Endothelial cell of umbilical vein (primary cell): ENCODE results near the gene MEAK7. TPM values are rescaled to one million over a fixed set of nuclear protein-coding genes. Genes with fewer than 3 reads are reported as not detected.

Experiments
- BruUV-seq: library from RNA; stranded (reverse); fragments of 400-500 nt; replicated peaks from 2 replicates; lab custom pipeline; 2021; lab: Mats Ljungman, UMichigan
- CTCF ChIA-PET: fragments of 300-600, 350-600 bp; sonication (Branson Sonifier 250); formaldehyde crosslinking; loops from one replicate; lab custom pipeline; 2021; ENCODE audit warnings: antibody characterized with exemption, inconsistent platforms; lab: Charles Lee
- POLR2A ChIA-PET: fragments of 300-600, 350-600 bp; sonication (Branson Sonifier 250); formaldehyde crosslinking; loops from one replicate; lab custom pipeline; 2021; ENCODE audit warnings: antibody characterized with exemption, inconsistent platforms; lab: Charles Lee
- DNase-seq: peaks from one replicate; pipeline ENCODE4 v3.0.0-alpha.2; 2011; ENCODE audit warnings: low read depth, low spot score
- FAIRE-seq: peaks from 2 replicates; lab custom pipeline; 2011; peaks lifted over from hg19 to GRCh38; lab: Jason Lieb, UNC
- H2AFZ ChIP-seq: 2 replicates; pipeline ENCODE4 v1.6.0; 2012; ENCODE audit warnings: low read depth, low read length, control low read depth, inconsistent platforms
- H3K27ac ChIP-seq: 2 replicates; pipeline ENCODE4 v1.5.1; 2011; ENCODE audit warnings: low read depth, mild to moderate bottlenecking, control low read depth, low read length, moderate library complexity; ENCODE audit not compliant: insufficient read depth
- H3K27me3 ChIP-seq, 2 experiments: 2 replicates each; pipeline versions ENCODE4 v1.6.0 to v1.6.1; 2011; ENCODE audit warnings: low read length in 2 of 2, mixed read lengths in 1 of 2; ENCODE audit not compliant: control insufficient read depth in 2 of 2, insufficient read depth in 2 of 2
- H3K36me3 ChIP-seq, 2 experiments: 2 replicates in 1 of 2; 3 replicates in 1 of 2; pipeline ENCODE4 v1.5.1; 2011; ENCODE audit warnings: low read length in 2 of 2, mild to moderate bottlenecking in 1 of 2, moderate library complexity in 1 of 2; ENCODE audit not compliant: control insufficient read depth in 2 of 2, insufficient read depth in 2 of 2; ENCODE audit errors: extremely low read depth in 1 of 2
- H3K4me1 ChIP-seq: 3 replicates; pipeline ENCODE4 v1.5.1; 2011; ENCODE audit warnings: mild to moderate bottlenecking, low read length; ENCODE audit not compliant: control insufficient read depth, insufficient read depth; ENCODE audit errors: extremely low read depth
- H3K4me2 ChIP-seq: 2 replicates; pipeline ENCODE4 v1.6.1; 2011; ENCODE audit warnings: low read length, control low read depth, mixed read lengths; ENCODE audit not compliant: insufficient read depth
- H3K4me3 ChIP-seq, 3 experiments: fragments of 200-600 bp in 1 of 3; sonication (generic), shearing (Covaris generic) in 1 of 3; replicated peaks in 1 of 3; 2 replicates each; pipeline ENCODE4 v1.5.1; 2011 to 2016; ENCODE audit warnings: control low read depth in 3 of 3, low read length in 3 of 3, mild to moderate bottlenecking in 2 of 3, inconsistent platforms in 1 of 3, low read depth in 1 of 3, moderate library complexity in 1 of 3; ENCODE audit not compliant: insufficient read depth in 1 of 3
- H3K79me2 ChIP-seq: 2 replicates; pipeline ENCODE4 v1.6.0; 2012; ENCODE audit warnings: low read length, inconsistent platforms; ENCODE audit not compliant: control insufficient read depth, insufficient read depth
- H3K9ac ChIP-seq: replicated peaks from 2 replicates; pipeline ENCODE3; 2011; ENCODE audit warnings: low read length, control low read depth; ENCODE audit not compliant: insufficient read depth; ENCODE audit errors: extremely low read depth
- H3K9me1 ChIP-seq: replicated peaks from 3 replicates; pipeline ENCODE4 v1.6.0; 2011; ENCODE audit warnings: mild to moderate bottlenecking, low read length; ENCODE audit not compliant: control insufficient read depth, insufficient read depth; ENCODE audit errors: extremely low read depth
- H3K9me3 ChIP-seq: replicated peaks from 2 replicates; pipeline ENCODE4 v1.5.1; 2012; ENCODE audit warnings: low read length, inconsistent platforms; ENCODE audit not compliant: control insufficient read depth, insufficient read depth
- H4K20me1 ChIP-seq: replicated peaks from 2 replicates; pipeline ENCODE3; 2011; ENCODE audit warnings: mild to moderate bottlenecking, low read length; ENCODE audit not compliant: control insufficient read depth, insufficient read depth; ENCODE audit errors: extremely low read depth
- CTCF ChIP-seq, 2 donors: IDR thresholded peaks; 1 replicate in 1 of 2; 2 replicates in 1 of 2; pipeline ENCODE4 v1.5.1; 2011; ENCODE audit warnings: low read length in 2 of 2, mild to moderate bottlenecking in 2 of 2, moderate library complexity in 2 of 2, control low read depth in 1 of 2, inconsistent platforms in 1 of 2, low read depth in 1 of 2; ENCODE audit not compliant: insufficient read depth in 1 of 2; ENCODE audit errors: extremely low read depth in 1 of 2
- EZH2 ChIP-seq: IDR thresholded peaks from 2 replicates; pipeline ENCODE4 v1.6.1; 2012; ENCODE audit warnings: borderline replicate concordance, low read depth, mild to moderate bottlenecking, moderate library complexity, low read length, inconsistent platforms; ENCODE audit not compliant: severe bottlenecking
- FOS ChIP-seq: IDR thresholded peaks from 2 replicates; pipeline ENCODE4 v1.6.1; 2011; ENCODE audit warnings: mild to moderate bottlenecking, low read length, moderate library complexity, borderline replicate concordance; ENCODE audit not compliant: insufficient read depth
- GATA2 ChIP-seq: IDR thresholded peaks from 2 replicates; pipeline ENCODE4 v1.7.0; 2011; ENCODE audit warnings: low read depth, mild to moderate bottlenecking, moderate library complexity, mixed read lengths, low read length; ENCODE audit not compliant: insufficient read length, insufficient read depth
- JUN ChIP-seq: IDR thresholded peaks from 2 replicates; pipeline ENCODE4 v1.6.1; 2011; ENCODE audit warnings: borderline replicate concordance, low read depth; ENCODE audit not compliant: insufficient read length, insufficient read depth
- MYC ChIP-seq: IDR thresholded peaks from one replicate; pipeline ENCODE4 v1.6.1; 2011; ENCODE audit warnings: mild to moderate bottlenecking, low read depth, low read length
- POLR2A ChIP-seq: IDR thresholded peaks from 2 replicates; pipeline ENCODE4 v1.6.1; 2012; ENCODE audit warnings: low read depth, mild to moderate bottlenecking, control low read depth, low read length
- POLR2AphosphoS5 ChIP-seq: IDR thresholded peaks from 2 replicates; pipeline ENCODE4 v1.6.1; 2012; ENCODE audit warnings: low read depth, mild to moderate bottlenecking, control low read depth, low read length, moderate library complexity; ENCODE audit not compliant: insufficient read depth
- dilution Hi-C: fragments of 300-500 bp; cut with MboI; formaldehyde crosslinking; loops from one replicate; pipeline ENCODE4 v1.15.0; 2019; ENCODE audit warnings: low sequenced_read_pairs; ENCODE audit not compliant: extremely low pct_ligation_motif_present
- intact Hi-C: fragments of 100-400 bp; cut with micrococcal nuclease; formaldehyde crosslinking; loops from one replicate; pipeline ENCODE4 v1.10.0; 2022
- polyA plus RNA-seq, 4 experiments: library from polyadenylated mRNA; depleted of rRNA in 3 of 4; stranded (reverse) in 3 of 4; unstranded in 1 of 4; fragments of >200 nt; gene quantifications; 2 replicates each; pipeline versions ENCODE4 v1.2.1 to v1.2.3, GENCODE V29; 2011 to 2012; ENCODE audit warnings: missing spikeins in 1 of 4
- total RNA-seq: library from RNA; stranded (reverse); gene quantifications from 2 replicates; pipeline ENCODE4 v1.2.3, GENCODE V29; 2021
- TF ChIP-seq, protein P1 (sequence below): IDR thresholded peaks from 2 replicates; pipeline ENCODE4 v1.6.1; 2011; ENCODE audit not compliant: insufficient read depth, insufficient read length

MEAK7 gene
- total and polyA plus RNA-seq, 2 donors (not counting 3 experiments of a cell fraction or from before 2014, with no cell fraction given) = 16.2 to 22.7 TPM

DNA sequence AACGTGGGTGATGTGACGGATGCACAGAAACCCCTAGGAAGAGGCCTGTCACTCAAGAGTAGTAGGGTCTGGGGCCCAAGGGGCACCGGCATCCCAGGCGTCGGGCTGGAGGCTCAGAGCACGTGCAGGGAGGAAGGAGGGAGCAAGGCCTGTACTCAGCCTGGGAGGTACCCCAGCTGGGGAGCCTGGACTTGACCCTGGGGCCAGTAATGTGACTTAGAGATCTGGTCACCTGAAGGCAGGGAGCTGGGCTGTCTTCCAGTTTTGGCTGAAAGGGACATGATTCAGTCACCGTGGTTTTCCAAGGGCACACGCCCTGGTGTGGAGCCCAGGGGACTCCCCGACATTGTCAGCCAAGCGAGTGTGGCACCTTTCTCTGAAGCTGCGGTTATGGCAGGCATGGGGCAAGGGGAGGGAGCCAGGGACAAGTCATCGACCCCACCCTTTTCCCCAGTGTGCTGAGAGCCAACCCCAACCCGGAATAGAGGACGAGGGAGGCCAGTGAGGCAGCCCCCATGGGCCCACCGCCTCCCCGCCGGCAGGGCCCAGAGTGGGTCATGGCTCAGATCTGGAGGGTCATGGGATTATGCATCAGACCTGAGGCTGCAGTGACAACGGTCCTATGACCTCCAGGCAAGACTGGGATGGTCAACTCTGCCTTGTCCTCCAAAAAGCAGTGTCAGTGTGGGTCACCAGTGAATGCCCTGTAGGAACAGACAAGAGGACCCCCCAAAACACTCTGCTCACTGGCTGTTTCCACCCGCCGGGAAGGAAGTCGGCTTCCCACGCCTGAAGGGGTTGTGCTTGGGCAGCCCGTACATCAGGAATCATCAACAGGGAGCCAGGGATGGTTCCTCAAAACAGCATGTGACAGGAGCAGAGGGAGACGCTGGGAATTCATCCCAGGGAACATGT is 41.9 kb downstream of the MEAK7 start:
- intact Hi-C loops = no loop called here
- H3K79me2 ChIP-seq = no peaks in the 10 kb centered on the region
- H3K27me3 ChIP-seq = no peaks in the 10 kb centered on the region
- POLR2A ChIA-PET = no interaction called here
- peaks cover 0 to 4% of the 10 kb centered on the region in 2 experiments for H3K36me3 ChIP-seq
- CTCF ChIA-PET = no interaction called here
- no peak overlapping the region for H3K4me2 ChIP-seq
- no peak overlapping the region for H2AFZ ChIP-seq
- no peak overlapping the region for H3K9ac ChIP-seq
- TF ChIP-seq EZH2 (no peak), JUN (no peak), CTCF (IDR thresholded peaks at IDR 0.05; ENCODE audit: extremely low read depth in 1 of 2, insufficient read depth in 1 of 2, low read depth in 1 of 2, low read length in 2 of 2) (no peak), FOS (no peak), POLR2AphosphoS5 (no peak), GATA2 (no peak), MYC (no peak), POLR2A (no peak)
- TF ChIP-seq, protein P1, sequence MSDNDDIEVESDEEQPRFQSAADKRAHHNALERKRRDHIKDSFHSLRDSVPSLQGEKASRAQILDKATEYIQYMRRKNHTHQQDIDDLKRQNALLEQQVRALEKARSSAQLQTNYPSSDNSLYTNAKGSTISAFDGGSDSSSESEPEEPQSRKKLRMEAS = no peak
- no peaks in the 10 kb centered on the region for H4K20me1 ChIP-seq
- no TSS peak for BruUV-seq
- no peaks in the 10 kb centered on the region for H3K9me3 ChIP-seq
- H3K9me1 ChIP-seq = no peaks in the 10 kb centered on the region
- H3K4me1 ChIP-seq = no peaks in the 10 kb centered on the region
- DNase-seq = no peak
- H3K4me3 ChIP-seq = no peak overlapping the region
- H3K27ac ChIP-seq = no peak overlapping the region
- FAIRE-seq = no peak
- dilution Hi-C loops = no loop called here
